IMR-90 (cell line): ENCODE data around the gene NDUFA13.

Experiments used
- RFX5 ChIP-seq: IDR thresholded peaks from 2 replicates; pipeline ENCODE4 v1.8.0; 2012; ENCODE audit warnings: low read depth, mild to moderate bottlenecking, low read length, moderate library complexity
- TF ChIP-seq, protein P1 (sequence below): conservative IDR thresholded peaks from 2 replicates; pipeline ENCODE4 v1.5.1; 2012; ENCODE audit warnings: mild to moderate bottlenecking, low read depth, low read length, improper control_type of control experiment

GRCh38 chr19:19538785-19539166, 22.8 kb downstream of the NDUFA13 start:
- TF ChIP-seq, protein P1, sequence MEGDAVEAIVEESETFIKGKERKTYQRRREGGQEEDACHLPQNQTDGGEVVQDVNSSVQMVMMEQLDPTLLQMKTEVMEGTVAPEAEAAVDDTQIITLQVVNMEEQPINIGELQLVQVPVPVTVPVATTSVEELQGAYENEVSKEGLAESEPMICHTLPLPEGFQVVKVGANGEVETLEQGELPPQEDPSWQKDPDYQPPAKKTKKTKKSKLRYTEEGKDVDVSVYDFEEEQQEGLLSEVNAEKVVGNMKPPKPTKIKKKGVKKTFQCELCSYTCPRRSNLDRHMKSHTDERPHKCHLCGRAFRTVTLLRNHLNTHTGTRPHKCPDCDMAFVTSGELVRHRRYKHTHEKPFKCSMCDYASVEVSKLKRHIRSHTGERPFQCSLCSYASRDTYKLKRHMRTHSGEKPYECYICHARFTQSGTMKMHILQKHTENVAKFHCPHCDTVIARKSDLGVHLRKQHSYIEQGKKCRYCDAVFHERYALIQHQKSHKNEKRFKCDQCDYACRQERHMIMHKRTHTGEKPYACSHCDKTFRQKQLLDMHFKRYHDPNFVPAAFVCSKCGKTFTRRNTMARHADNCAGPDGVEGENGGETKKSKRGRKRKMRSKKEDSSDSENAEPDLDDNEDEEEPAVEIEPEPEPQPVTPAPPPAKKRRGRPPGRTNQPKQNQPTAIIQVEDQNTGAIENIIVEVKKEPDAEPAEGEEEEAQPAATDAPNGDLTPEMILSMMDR: no peak
- no peak for TF ChIP-seq RFX5
